Erythroblast (primary cell): ENCODE data around the gene D2HGDH.

Experiments used
- GATA1 ChIP-seq: IDR thresholded peaks from 2 replicates; pipeline ENCODE4 v1.6.1; 2011; ENCODE audit warnings: low read depth, mild to moderate bottlenecking, control low read depth, low read length, moderate library complexity
- POLR2A ChIP-seq: IDR thresholded peaks from 2 replicates; pipeline ENCODE4 v1.6.1; 2011; ENCODE audit warnings: mild to moderate bottlenecking, low read length

DNA sequence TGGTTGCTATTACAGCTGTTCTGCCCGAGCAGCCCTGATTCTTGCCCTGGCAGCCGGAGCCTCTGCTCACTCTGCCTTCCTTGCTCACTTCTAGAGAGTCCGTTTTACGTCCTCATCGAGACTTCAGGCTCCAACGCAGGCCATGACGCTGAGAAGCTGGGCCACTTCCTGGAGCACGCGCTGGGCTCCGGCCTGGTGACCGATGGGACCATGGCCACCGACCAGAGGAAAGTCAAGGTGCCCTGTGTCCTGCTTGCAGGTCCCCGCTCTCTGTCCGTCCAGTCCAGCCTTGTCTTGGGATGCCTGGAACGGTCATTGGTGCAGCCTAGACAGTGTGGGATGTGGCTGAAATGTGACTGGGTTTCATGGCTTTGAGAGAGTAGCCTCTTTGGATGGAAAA is 16.7 kb downstream of the D2HGDH start:
- no peak for TF ChIP-seq POLR2A
- TF ChIP-seq GATA1, result no peak
